AG10803 (cell line): Measurements from ENCODE around the gene AHNAK.

Source experiments
- DNase-seq: peaks from one replicate; pipeline ENCODE4 v3.0.0; 2010; ENCODE audit warnings: low read depth
- H3K4me3 ChIP-seq: 2 replicates; pipeline ENCODE4 v1.5.1; 2011; ENCODE audit warnings: mild to moderate bottlenecking, low read length, control low read depth
- CTCF ChIP-seq: conservative IDR thresholded peaks from 2 replicates; pipeline ENCODE4 v1.5.1; 2011; ENCODE audit warnings: mild to moderate bottlenecking, low read length, control low read depth, inconsistent platforms

Gene AHNAK

GRCh38 chr11:62539238-62539925 lies 7.2 kb downstream of the AHNAK start:
- no peak for TF ChIP-seq CTCF
- DNase-seq: peak; percentile 88
- H3K4me3 ChIP-seq: peak overlapping the region; percentile 51

GRCh38 chr11:62538470-62539237 lies 8.0 kb downstream of the AHNAK start:
- peak overlapping the region; percentile 48 for H3K4me3 ChIP-seq
- no peak for TF ChIP-seq CTCF
- no peak for DNase-seq

- H3K4me3 ChIP-seq: no peak overlapping the region
- no peak for TF ChIP-seq CTCF
- DNase-seq: no peak
Measured at GRCh38 chr11:62536301-62536957, 10.2 kb downstream of the AHNAK start.

- TF ChIP-seq CTCF: no peak
- DNase-seq: no peak
- H3K4me3 ChIP-seq: no peak overlapping the region
Measured at GRCh38 chr11:62535802-62536201, 10.8 kb downstream of the AHNAK start.

- TF ChIP-seq CTCF: no peak
- no peak for DNase-seq
- H3K4me3 ChIP-seq: no peak overlapping the region
Measured at GRCh38 chr11:62534779-62535545, 11.6 kb downstream of the AHNAK start.

- TF ChIP-seq CTCF: no peak
- no peak overlapping the region for H3K4me3 ChIP-seq
- no peak for DNase-seq
Measured at GRCh38 chr11:62532096-62532495, 14.5 kb downstream of the AHNAK start.
